ENCODE measurements around the gene FTO.

Gene FTO

DNA sequence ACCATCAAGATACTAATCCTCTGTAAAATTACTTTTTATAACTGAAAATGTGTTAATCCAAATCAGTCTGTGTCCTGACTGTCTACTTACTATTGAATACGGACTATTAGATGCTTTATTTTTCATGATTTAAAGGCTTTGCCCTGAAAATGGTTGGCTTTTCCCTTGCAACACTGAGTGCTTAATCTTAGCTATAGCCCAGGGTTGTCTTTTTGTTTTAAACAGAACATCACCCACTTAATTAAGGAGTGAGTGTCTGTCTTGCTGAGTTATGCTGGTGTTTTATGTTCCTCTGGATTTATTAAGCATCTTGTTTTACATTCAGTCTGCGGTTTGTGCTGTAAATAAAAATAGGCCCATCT lies 11.0 kb downstream of the FTO start:
- TF ChIP-seq, protein P1, sequence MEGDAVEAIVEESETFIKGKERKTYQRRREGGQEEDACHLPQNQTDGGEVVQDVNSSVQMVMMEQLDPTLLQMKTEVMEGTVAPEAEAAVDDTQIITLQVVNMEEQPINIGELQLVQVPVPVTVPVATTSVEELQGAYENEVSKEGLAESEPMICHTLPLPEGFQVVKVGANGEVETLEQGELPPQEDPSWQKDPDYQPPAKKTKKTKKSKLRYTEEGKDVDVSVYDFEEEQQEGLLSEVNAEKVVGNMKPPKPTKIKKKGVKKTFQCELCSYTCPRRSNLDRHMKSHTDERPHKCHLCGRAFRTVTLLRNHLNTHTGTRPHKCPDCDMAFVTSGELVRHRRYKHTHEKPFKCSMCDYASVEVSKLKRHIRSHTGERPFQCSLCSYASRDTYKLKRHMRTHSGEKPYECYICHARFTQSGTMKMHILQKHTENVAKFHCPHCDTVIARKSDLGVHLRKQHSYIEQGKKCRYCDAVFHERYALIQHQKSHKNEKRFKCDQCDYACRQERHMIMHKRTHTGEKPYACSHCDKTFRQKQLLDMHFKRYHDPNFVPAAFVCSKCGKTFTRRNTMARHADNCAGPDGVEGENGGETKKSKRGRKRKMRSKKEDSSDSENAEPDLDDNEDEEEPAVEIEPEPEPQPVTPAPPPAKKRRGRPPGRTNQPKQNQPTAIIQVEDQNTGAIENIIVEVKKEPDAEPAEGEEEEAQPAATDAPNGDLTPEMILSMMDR (conservative IDR thresholded peaks at IDR 0.05; ENCODE audit: low read depth, low read length): no peak
- H3K4me3 ChIP-seq (ENCODE audit: low read depth, low read length): no peak overlapping the region
- DNase-seq (ENCODE audit: low read depth): no peak

DNA sequence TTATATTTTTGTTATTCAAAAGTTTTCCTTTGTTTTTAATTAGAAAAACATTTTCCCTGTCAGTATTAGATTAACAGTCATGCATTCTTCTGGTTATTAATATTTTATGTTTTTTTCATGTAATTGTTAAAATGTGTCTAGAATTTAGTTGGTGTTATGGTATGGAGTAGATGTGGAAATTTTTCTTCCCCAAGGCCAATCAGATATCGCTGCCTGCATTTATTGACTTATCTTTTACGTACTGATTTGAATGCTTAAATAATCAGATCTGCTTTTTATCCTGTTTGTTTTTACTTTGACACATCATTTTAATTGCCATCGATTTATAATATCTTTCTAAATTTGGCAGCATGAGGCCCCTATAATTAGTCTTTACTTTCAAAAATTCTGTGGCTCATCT lies 13.6 kb downstream of the FTO start:
- no peak overlapping the region for H3K4me3 ChIP-seq (ENCODE audit: low read depth, low read length)
- TF ChIP-seq, protein P1 (conservative IDR thresholded peaks at IDR 0.05; ENCODE audit: low read depth, low read length): no peak
- no peak for DNase-seq (ENCODE audit: low read depth)

DNA sequence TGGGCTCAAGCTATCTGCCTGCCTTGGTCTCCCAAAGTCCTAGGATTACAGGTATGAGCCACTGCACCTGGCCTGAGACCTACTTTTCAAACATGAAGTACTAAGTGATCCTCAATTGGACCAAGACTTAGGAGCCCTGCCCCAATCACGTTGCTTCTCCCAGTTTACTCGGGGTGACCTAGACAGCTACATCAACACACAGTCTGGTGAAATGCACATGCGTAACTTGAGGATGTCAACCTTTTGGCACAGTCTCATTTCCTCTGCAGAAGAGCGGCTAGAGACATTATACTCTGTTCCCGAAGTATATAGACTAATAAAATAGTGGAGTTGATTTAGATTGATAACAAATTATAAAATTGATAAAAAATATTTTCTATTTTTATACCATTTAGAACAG lies 17.1 kb downstream of the FTO start:
- no peak overlapping the region for H3K4me3 ChIP-seq (ENCODE audit: low read depth, low read length)

DNA sequence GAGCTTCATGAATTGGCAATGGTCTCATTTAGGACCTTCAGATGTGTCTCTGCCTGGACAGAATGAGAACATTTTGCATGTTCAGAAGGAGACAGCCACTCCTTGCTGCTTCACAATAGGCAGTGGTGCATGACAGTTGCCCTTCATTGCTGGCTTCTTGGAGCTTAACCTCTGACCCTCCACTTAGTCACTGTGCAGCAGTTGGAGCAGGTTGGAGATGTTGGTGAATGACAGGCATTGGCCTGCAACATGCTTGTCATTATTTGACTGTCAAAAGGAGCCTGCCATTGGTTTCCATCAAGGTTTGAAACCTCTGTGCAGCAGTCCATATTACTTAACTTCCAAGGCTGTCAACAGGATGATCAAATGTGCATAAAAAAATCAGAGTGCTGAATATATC lies 22.7 kb downstream of the FTO start:
- TF ChIP-seq, protein P1 (conservative IDR thresholded peaks at IDR 0.05; ENCODE audit: low read depth, low read length): no peak
- H3K4me3 ChIP-seq (ENCODE audit: low read depth, low read length): no peak overlapping the region
- no peak for DNase-seq (ENCODE audit: low read depth)

More for the DNA sequence above, 17.1 kb downstream of the FTO start:
- TF ChIP-seq, protein P1 (conservative IDR thresholded peaks at IDR 0.05; ENCODE audit: low read depth, low read length): no peak
- no peak for DNase-seq (ENCODE audit: low read depth)

DNA sequence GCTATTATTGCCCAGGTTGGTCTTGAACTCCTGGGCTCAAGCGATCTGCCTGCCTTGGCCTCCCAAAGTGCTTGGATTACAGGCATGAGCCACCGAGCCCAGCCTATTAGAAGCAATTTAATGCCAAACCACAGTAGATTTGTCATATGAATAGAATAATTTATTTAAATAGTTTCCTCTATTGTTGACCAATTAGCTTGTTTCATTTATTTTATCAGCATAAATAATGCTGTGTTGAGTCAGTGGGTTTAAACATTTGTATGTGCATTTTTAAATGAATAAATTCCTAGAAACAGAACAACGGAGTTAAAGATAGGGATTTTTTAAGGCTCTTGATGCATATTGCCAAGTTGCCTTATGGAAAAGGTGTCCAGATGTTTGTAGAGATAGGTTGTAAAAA lies 26.7 kb downstream of the FTO start:
- TF ChIP-seq, protein P1 (conservative IDR thresholded peaks at IDR 0.05; ENCODE audit: low read depth, low read length): no peak
- no peak for DNase-seq (ENCODE audit: low read depth)
- H3K4me3 ChIP-seq (ENCODE audit: low read depth, low read length): no peak overlapping the region

DNA sequence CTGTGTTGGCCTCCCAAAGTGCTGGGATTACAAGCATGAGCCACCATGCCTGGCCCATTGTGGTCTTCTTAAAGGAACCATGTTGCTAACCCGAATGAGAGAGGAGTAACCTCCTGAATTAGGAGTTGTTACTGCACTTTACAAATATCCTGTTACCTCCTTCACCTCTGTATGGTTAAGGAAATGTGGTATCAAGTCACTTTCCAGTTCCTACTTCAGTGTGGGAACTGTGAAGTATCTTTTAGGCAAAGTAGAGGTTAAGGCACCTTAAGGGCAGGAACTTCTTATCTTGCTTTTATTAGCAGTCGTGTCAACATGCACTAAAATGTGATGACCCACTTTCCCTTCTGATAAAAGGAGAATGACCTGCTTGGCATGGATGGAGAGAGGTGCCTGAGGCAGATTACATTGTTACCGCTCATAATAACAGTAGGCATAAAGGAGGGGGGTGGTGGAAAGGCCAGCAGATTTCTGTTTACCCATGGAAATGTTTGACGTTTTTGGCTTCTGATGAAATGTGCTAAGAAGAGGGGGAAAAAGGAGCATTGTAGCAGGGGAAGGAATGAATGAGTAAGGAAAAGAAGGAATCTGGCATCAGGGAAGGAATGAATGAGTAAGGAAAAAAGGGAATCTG lies 28.5 kb downstream of the FTO start:
- no peak overlapping the region for H3K4me3 ChIP-seq (ENCODE audit: low read depth, low read length)
- DNase-seq (ENCODE audit: low read depth): no peak
- TF ChIP-seq, protein P1 (conservative IDR thresholded peaks at IDR 0.05; ENCODE audit: low read depth, low read length): no peak

DNA sequence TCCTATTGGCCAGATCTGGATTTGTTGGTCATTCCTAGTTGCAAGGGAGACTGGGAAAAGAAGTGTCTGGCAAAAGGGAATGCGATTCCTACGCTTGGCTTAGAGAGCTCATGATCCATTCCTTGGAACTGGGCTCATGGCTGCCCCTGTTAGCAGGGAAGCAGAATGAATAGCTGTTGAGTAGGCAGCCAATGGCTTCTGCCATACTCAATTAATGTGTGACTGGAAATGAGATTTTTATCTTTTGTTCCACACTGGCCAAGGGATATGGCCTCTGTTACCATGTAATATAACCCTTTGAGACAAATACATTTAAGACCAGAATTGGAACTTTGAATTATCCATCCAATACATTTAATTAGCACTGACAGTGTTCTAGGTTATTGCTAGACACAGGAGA lies 31.0 kb downstream of the FTO start:
- DNase-seq (ENCODE audit: low read depth): no peak
- no peak overlapping the region for H3K4me3 ChIP-seq (ENCODE audit: low read depth, low read length)
- TF ChIP-seq, protein P1 (conservative IDR thresholded peaks at IDR 0.05; ENCODE audit: low read depth, low read length): no peak
